ENCODE measurements around the gene HOXB6.

The HOXB6 gene

GRCh38 chr17:48621410-48622392 is 16.9 kb upstream of the HOXB6 start:
- H3K4me3 ChIP-seq (ENCODE audit: control insufficient read depth, low read depth, low read length) = no peak overlapping the region
- no peak for TF ChIP-seq CTCF (IDR thresholded peaks at IDR 0.05; ENCODE audit: control insufficient read depth, insufficient read depth, low read depth, low read length, missing control alignments)
- no peak for DNase-seq (ENCODE audit: low read depth)

GRCh38 chr17:48620461-48621139 is 15.8 kb upstream of the HOXB6 start:
- no peak for DNase-seq (ENCODE audit: low read depth)
- no peak for TF ChIP-seq CTCF (IDR thresholded peaks at IDR 0.05; ENCODE audit: control insufficient read depth, insufficient read depth, low read depth, low read length, missing control alignments)
- no peak overlapping the region for H3K4me3 ChIP-seq (ENCODE audit: control insufficient read depth, low read depth, low read length)

GRCh38 chr17:48619826-48620449 is 15.2 kb upstream of the HOXB6 start:
- TF ChIP-seq CTCF (IDR thresholded peaks at IDR 0.05; ENCODE audit: control insufficient read depth, insufficient read depth, low read depth, low read length, missing control alignments) = no peak
- H3K4me3 ChIP-seq (ENCODE audit: control insufficient read depth, low read depth, low read length) = no peak overlapping the region
- no peak for DNase-seq (ENCODE audit: low read depth)

GRCh38 chr17:48618256-48618896 is 13.6 kb upstream of the HOXB6 start:
- TF ChIP-seq CTCF (IDR thresholded peaks at IDR 0.05; ENCODE audit: control insufficient read depth, insufficient read depth, low read depth, low read length, missing control alignments) = peak; percentile 96
- peak; percentile 18 for DNase-seq (ENCODE audit: low read depth)
- no peak overlapping the region for H3K4me3 ChIP-seq (ENCODE audit: control insufficient read depth, low read depth, low read length)

GRCh38 chr17:48617471-48618255 is 12.9 kb upstream of the HOXB6 start:
- no peak overlapping the region for H3K4me3 ChIP-seq (ENCODE audit: control insufficient read depth, low read depth, low read length)
- no peak for TF ChIP-seq CTCF (IDR thresholded peaks at IDR 0.05; ENCODE audit: control insufficient read depth, insufficient read depth, low read depth, low read length, missing control alignments)
- DNase-seq (ENCODE audit: low read depth) = no peak

Measured in AG09309 (cell line).